MV-4-11 (cell line): ENCODE measurements around the gene LMNTD1.
"Not testable (repeated sequence)": the region's sequence is repeated elsewhere in the genome, so short reads cannot be mapped to it uniquely, and the experiment has no call there.

ENCODE experiments used
- DNase-seq: peaks from one replicate; lab custom pipeline; 2025; lab: John Stamatoyannopoulos, UW

The LMNTD1 gene

DNA sequence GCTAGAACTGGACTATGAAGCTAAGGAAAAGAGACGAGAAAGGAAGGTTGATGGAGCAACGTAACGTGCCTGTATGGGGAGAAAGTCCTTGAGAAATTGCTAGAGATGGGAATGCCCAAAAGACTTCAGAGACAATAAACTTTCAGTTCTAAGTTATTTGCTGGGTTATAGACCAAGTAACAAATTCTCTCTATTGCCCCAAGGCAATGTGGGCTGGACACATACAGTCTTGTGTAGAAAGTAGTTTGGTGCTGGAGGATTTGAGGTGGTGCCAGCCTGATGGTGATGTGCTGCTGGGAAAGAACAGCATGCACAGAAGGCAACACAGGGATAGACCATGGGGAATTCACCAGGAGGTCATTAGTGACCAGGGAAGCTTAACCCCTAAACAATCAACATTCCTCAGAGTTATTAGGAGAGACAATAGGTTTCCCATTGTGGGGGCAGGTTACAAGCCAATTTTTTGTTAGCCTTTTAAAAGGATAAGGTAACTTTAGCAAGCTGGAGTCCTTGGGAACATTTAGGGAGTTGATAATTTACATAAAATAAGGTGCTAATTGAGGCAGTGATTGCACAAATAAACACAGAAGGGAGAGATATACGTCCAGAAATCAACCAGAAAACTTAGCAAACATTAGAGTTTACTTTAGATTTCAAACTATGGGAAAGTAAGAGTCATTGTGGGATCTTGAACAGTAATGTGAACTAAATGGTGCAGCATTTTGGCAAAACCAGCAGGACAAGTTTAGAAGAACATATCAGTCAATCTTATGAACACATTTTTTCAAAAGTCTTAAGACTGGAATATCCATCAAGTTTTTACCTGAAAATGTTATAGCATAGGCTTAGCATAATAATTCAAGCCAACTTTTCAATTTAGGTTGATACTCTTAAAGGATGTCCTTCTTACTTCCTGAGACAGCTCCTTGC, 61.4 kb downstream of the LMNTD1 start:
- no peak for DNase-seq

DNA sequence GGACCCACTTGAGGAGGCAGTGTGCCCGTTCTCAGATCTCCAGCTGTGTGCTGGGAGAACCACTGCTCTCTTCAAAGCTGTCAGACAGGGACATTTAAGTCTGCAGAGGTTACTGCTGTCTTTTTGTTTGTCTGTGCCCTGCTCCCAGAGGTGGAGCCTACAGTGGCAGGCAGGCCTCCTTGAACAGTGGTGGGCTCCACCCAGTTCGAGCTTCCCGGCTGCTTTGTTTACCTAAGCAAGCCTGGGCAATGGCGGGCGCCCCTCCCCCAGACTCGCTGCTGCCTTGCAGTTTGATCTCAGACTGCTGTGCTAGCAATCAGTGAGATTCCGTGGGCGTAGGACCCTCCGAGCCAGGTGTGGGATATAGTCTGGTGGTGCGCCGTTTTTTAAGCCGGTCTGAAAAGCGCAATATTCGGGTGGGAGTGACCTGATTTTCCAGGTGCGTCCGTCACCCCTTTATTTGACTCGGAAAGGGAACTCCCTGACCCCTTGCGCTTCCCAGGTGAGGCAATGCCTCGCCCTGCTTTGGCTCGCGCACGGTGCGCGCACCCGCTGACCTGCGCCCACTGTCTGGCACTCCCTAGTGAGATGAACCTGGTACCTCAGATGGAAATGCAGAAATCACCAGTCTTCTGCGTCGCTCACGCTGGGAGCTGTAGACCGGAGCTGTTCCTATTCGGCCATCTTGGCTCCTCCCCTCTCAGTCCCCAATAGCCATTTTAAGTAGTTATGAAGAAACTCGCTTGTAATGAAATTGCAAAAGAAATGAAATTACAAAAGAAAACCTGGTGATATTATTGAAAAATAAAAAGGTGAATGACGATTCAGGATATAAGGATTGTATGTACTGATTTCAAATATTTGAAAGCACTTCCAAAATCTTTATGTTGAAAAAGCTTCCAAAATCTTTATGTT, 63.9 kb downstream of the LMNTD1 start:
- not testable (repeated sequence) for DNase-seq

DNA sequence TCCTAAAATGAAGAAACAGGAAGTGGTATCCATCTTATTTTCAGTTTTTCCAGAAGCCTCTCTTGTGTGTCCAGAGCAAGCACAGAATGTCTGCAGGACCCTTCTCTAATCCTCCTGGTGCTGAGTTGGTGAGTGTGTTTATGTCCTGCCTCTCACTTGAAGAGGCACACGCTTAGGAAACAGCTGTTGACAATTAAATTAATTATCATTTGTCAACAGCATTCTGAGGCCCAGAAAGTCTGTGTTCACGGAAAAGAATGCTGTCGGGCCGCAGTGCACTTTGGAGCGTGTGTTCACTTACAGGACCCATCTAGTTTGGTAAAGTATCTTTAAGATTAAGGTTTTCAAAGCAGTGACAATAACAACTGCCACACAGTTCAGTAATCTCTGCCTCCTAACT, 70.5 kb downstream of the LMNTD1 start:
- DNase-seq = peak; percentile 9

DNA sequence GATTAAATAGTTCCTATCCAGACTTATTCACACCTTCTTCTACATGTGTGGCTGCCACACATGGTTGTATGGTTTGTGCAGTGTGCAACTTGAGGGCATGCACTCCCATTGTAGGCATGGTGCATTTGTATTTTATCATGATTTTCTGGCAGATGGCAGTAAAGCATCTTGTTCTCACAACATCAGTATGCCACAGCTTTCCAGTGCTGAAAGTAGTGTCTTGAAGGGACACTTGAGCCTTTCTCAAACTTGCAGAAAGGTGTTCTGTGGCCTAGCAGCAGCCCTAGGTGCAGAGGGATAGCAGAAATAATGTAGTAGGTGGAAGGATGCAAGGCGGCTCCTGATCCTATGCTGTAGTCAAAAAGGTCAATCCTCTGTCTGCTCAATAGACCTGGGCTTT, 72.9 kb downstream of the LMNTD1 start:
- DNase-seq = no peak

DNA sequence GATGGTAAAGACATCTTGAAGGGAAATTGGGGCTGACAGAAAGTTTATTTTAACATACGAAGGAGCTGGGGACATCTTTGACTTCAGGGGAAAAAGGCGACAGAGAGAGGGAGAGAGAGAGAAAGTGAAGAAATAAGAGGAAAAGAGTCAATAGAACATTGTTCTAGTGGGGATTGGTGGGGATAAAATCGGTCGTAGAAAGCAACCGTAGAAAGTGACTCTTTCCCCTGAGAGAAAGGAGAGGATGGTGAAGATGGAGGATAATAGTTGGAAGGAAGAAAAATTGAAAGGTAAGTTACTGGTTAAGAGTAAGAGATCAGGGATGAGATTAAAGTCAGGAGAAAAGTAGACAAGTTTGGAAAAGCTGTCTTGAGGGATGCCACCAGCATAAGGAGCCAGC, 75.9 kb downstream of the LMNTD1 start:
- no peak for DNase-seq

DNA sequence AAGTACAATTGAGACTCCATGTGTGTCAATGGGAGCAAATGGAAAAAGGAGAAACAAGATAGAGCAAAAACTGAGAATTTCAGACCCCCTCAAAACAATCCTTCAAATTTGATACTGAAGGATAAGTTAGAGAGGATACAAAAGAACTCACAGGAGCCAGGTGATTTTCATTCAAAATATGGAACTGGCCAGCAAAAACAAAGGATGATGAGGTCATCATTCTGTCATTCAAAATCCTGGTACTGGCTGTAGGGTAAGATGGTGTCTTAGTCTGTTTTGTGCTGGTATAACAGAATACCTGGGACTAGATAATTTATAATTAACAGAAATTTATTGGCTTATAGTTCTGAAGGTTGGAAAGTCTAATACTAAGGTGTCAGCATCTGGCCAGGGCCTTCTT, 80.6 kb downstream of the LMNTD1 start:
- DNase-seq = no peak

DNA sequence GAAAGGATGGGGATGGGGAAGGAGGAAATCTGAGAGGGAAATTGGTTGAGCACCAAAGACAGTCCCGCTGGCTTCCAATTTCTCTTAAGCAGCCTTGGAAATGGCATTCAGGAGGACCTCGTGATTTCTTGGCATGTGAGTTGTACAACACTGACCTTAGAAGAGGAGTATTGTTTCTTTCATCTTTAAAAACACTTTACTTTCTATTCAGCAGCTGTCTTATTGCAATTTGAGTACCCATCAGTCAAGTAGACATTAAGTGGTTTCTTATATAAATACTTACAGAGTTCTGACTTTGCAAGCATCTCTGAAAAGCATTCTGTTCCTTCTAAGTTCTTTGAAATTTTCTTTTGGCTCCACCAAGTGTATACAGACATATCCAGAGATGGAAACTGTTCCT, 83.2 kb downstream of the LMNTD1 start:
- DNase-seq = no peak

DNA sequence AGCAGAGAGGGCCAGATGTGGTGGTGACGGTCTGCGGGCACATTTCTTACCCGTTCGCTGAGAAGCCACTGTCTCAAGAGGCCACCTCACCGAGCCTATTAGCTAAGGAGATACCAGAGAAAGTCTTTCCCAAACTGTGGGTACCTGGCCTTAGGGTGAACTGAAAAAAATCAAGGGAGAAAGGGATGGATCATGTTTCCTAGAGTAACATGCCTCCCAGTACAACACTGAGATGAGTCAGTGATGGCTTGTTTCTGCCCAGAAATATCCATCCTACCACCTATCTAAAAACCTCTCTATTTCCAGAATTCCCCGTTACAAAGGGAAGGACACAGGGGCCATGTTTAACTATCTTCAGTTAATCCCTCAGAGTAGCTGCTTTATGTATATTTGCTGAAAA, 83.7 kb downstream of the LMNTD1 start:
- no peak for DNase-seq

DNA sequence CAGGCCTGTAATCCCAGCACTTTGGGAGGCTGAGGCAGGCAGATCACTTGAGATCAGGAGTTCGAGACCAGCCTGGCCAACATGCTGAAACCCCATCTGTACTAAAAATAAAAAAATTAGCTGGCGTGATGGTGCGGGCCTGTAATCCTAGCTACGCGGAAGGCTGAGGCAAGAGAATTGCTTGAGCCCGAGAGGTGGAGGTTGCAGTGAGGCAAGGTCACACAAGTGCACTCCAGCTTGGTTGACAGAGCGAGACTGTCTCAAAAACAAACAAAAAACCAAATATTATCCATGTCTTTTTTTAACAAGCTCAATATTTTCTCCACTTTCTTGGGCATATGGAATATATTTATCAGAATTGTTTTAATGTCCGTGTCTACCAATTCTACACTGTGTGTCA, 89.6 kb downstream of the LMNTD1 start:
- DNase-seq = no peak

DNA sequence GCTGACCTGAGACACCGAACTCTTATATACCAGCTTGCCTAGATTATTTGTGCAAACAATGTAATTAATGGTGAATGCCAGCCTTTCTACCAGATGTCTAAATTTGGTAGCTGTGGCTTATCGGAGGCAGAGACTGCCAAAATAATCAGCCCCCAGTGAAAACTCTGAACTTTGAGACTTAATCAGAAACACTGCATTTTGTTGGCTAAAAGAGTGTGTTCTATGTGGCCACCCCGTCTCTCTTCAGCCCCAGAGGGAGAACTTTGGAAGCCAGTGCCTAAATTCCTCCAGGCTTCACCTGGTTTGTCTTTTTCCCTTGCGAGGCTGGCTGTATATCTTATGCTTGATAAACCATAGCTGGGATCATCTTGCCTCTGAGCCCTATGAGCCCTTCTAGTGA, 90.1 kb downstream of the LMNTD1 start:
- no peak for DNase-seq

DNA sequence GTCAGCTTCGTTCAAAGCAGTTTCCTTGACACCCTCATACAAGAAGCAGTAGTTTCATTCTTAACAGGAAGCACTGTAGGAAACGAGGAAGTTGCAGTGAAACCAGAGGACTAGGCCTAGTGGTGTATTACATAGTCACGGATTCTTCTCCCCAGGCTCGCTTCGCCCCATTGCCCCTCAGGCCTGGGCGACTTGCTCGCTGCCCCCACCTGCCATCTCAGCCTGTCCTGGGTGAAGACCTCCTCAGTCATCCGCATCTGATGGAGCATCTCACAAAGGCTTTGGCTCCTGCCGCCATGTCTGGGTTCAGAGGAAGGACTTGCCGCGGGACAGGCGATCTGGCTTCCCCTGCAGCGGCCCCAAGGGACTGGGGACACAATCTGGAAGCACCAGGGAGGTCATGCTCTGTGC, 93.5 kb downstream of the LMNTD1 start:
- peak; percentile 87 for DNase-seq

DNA sequence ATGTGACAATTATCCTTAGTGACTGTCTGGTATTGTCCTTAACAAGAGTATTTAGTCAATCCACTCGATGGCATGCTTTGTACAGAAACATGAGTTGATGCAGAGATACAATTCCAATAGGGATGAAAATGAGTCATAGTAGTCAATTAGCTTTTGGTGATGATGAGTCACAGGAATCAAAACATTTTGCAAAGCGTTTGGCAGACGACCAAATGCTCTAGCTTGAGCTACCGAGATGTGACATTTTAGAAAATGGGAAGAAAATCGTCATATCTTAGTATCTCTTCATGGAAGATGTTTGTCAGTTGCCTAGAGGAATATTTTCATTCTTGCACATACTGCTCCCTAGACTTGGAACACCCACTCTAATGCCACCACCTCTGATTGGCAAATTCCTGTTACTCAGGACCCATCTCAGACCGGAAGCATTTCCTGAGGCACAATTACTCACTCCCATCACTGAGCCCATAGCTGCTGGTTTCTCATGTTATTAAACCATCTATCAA, 95.0 kb downstream of the LMNTD1 start:
- no peak for DNase-seq

DNA sequence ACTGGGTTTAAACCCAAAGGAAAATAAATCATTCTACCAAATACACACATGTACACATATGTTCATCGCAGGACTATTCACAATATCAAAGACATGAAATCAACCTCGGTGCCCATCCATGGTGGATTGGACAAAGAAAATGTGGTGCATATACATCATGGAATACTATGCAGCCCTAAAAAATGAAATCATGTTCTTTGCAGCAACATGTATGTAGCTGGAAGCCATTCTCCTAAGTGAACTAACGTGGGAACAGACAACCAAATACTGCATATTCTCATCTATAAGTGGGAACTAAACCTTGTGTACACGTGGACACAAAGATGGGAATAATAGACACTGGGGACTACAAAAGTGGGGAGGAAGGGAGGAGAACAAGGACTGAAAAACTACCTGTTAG, 96.6 kb downstream of the LMNTD1 start:
- DNase-seq = no peak

DNA sequence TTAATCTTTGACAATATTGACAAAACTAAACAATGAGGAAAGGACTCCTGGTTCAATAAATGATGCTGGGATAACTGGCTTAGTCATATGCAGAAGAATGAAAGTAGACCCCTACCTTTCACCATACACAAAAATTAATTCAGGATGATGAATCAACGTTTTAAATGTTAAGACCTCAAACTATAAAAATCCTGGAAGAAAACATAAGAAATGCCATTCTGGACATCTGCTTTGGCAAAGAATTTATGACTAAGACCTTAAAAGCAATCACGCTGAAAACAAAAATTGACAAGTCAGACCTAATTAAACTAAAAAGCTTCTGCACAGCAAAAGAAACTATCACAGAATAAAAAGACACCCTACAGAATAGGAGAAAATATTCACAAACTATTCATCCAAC, 97.4 kb downstream of the LMNTD1 start:
- no peak for DNase-seq

DNA sequence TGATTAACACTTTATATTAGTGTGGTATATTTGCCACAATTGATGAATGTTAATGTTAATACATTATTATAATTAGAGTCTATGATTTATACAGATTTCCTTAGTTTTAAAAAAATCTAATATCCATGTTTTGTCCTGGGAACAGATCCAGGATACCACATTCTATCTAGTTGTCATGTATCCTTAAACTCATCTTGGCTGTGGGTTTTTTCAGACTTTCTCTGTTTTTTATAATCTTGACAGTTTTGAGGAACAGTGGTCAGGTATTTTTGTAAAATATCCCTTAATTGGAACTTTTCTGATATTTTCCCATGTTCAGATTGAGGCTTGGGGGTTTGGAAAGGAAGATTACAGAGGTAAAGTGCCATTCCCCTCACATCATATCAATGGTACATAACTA, 104.1 kb downstream of the LMNTD1 start:
- DNase-seq = no peak

DNA sequence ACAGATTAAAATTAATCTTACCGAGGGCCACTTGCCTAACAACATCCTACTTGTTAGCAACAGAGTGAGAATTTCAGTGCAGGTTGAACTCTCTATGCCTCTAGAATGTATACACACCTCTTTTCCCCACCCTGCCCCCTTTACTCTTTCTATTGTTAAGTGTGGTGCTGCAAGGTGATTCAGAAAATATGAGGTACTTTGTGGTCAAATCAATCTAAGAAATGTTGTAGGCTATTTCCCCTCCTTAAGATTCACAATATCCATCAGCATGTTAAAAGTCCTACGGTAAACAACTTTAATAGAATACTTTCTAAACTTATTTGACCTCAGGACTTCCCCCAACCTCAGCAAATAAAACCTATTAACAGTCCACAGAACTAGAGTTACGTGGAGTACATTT, 106.0 kb downstream of the LMNTD1 start:
- no peak for DNase-seq

DNA sequence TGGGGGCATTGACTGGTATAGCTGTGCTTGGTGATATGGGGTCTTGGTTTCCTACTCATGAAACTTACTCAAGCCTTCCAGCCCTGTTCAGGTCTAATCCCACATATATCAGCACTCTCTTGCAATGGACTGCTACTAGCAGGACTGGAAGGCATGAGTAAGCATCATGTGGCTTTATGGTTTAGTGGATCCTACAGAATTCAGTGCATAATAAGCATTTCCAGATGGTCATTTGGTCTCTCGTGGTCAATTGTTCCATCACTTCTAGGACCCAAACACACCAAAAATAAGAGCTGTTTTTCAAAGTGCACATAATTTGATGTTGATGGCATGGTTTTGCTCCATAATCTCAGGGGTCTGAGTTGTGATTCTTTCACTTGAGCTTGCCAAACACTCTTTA, 114.4 kb downstream of the LMNTD1 start:
- DNase-seq = no peak

DNA sequence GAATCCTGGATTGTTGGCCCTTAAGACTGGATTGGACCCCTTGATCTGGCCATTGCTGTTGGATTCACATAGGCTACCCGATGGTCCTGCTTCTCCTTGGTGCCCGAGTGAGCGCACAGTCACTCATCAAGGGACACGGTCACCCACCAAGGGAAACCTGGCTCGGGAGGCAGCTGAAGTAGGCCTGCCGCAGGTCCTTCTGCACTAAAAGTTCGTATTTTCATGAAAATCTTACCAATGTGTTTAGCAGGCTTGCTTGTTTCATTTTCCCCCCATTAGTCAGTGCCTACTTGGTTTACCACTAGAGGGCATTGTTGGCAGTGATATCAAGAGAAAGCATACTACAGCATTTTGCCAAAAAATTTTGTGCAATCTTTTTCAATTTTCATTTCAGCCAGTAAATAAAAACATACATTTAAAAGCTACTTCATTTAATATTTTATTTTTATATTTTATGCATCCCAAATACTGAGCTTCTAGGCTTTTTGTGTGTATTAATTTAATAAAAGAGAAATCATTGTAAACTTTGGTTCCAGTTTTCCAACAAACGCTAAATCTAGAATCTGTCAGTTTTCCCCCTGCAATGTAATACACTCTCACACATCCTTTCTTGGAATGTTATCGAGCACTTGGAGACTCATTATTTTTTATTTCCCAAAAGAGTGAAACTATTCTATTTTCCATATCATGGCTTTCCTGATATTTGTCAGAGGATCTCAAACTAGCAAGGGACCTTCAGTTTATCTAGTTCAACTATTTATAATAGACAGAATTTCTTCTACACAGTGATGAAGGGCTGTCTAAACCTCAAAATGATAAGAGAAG, 116.7 kb downstream of the LMNTD1 start:
- peak; percentile 60 for DNase-seq

DNA sequence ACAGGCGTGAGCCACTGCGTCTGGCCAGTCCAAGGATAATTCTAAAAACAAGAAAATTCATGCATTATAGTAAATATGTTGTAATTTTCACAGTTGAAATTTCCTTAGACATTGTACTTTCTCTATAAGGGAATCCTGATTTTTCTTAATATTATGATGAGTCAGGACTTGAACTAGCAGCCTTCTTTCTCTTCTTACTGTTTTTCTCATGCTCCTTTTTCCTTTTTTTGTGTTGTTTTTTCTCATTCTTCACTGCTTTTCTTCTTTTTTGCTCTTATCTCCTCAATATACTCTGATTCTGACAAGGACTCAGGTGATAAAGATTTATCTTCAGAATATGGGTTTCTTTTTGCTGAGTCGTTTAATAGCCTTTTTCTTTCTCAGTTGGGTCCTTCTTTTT, 117.7 kb downstream of the LMNTD1 start:
- DNase-seq = no peak

DNA sequence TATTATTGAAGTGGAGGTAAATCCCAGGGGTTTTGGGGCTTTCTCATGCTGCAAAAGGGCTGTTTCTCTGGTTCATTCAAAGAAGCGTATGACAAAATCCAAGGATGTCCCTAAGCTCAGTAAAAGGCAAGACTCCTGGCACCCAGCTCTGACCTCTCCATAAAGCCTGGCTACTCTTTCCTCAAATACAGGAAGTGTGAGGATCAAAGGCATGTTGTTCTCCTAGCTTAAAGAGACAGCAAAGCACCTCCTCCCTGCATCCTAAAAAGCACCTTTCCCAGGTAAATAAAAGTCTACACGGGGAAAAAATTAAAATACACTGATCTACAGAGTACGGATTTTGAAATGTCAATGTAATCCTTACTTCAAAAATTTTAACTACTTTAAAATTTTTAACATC, 118.6 kb downstream of the LMNTD1 start:
- no peak for DNase-seq

DNA sequence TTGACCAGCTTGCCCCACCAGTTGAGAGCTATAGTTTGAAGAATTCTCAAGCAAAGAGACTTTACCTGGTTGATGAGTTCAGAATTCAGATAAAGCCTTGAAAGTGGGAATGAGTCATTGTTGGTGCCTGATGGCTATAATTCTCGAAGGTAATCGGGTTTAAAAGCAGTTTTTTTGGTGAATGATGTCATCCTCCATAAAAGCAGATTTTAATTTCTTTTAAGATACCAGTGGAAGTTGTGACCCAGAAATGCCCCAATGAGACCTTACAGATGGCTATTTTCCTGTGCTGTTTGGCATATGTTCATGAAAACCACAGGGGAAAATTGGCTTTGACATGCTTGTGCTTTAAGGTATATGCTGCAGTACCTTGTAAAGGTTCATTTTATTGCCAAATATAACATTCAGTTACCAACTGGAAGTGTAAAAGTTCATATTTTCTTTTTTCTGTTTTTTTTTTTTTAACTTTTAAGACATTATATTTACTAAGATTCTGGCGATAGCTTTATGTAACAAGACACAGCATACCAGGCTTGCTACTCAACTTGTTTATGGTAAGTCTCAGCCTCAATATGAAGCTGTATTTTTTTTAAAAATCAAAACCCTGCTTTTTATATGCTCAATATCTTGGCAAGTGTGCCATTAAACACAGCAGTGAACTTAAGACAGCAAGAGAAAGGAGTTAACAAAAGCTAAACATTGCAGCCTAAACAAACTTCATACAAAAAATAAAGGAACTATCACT, 119.3 kb downstream of the LMNTD1 start:
- no peak for DNase-seq
